Stimulated activated memory B cell treated with anti-CD40 and anti-IgM and Interleukin-4, amounts not matched to agents 10 μg/mL and 1 μg/mL and 100 μg/mL, for 72 hours (primary cell): ENCODE data around the gene CHTF8.

ENCODE experiments used
- ATAC-seq: fragments of 150-1000 bp; cut with Tn5 transposase; 2 replicates; pipeline ENCODE4 v1.10.0; 2021
- H3K27ac Mint-ChIP-seq: one replicate; pipeline ENCODE4 v1.8.0; 2022; ENCODE audit warnings: mild to moderate bottlenecking, mixed read lengths
- H3K27me3 Mint-ChIP-seq: one replicate; pipeline ENCODE4 v1.8.0; 2022; ENCODE audit warnings: mixed read lengths
- H3K36me3 Mint-ChIP-seq: one replicate; pipeline ENCODE4 v1.8.0; 2022; ENCODE audit warnings: mixed read lengths
- H3K4me1 Mint-ChIP-seq: one replicate; pipeline ENCODE4 v1.8.0; 2022; ENCODE audit warnings: mixed read lengths
- H3K4me3 Mint-ChIP-seq: one replicate; pipeline ENCODE4 v1.8.0; 2022; ENCODE audit warnings: mild to moderate bottlenecking, moderate library complexity, mixed read lengths
- H3K9me3 Mint-ChIP-seq: one replicate; pipeline ENCODE4 v1.8.0; 2022; ENCODE audit warnings: mixed read lengths

CHTF8 gene

GRCh38 chr16:69132424-69133252, at the start of gene CHTF8, which contains the start of gene UTP4:
Gene CHTF8 (minus strand): TSS chr16:69132588. CDS start chr16:69121458, 11,130 bp downstream.
Gene UTP4 (plus strand): TSS chr16:69132649. CDS start chr16:69133460, 811 bp downstream.
- peaks cover 22% of the 10 kb centered on the region for H3K36me3 Mint-ChIP-seq
- peak; percentile 98 for ATAC-seq
- peak within 1 kb of the TSS; percentile 95 for H3K27ac Mint-ChIP-seq
- H3K27me3 Mint-ChIP-seq, result no peaks in the 10 kb centered on the region
- peak within 1 kb of the TSS; percentile 98 for H3K4me3 Mint-ChIP-seq
- H3K9me3 Mint-ChIP-seq, result no peaks in the 10 kb centered on the region
- H3K4me1 Mint-ChIP-seq, result peaks cover 51% of the 10 kb centered on the region

GRCh38 chr16:69180011-69180338, 47.6 kb upstream of the CHTF8 start:
- Mint-ChIP-seq H3K36me3 (peaks cover 30% of the 10 kb centered on the region), H3K4me1 (peaks cover 4% of the 10 kb centered on the region), H3K27ac (no peak overlapping the region), H3K9me3 (no peaks in the 10 kb centered on the region), H3K4me3 (no peak overlapping the region), H3K27me3 (no peaks in the 10 kb centered on the region)
- ATAC-seq, result no peak

GRCh38 chr16:69179328-69180010, 47.1 kb upstream of the CHTF8 start:
- no peaks in the 10 kb centered on the region for H3K4me1 Mint-ChIP-seq
- no peak for ATAC-seq
- H3K9me3 Mint-ChIP-seq, result no peaks in the 10 kb centered on the region

GRCh38 chr16:69176033-69176800, 43.8 kb upstream of the CHTF8 start:
- Mint-ChIP-seq H3K36me3 (peaks cover 24% of the 10 kb centered on the region), H3K27ac (no peak overlapping the region), H3K4me1 (peaks cover 8% of the 10 kb centered on the region), H3K4me3 (no peak overlapping the region), H3K27me3 (no peaks in the 10 kb centered on the region), H3K9me3 (no peaks in the 10 kb centered on the region)
- no peak for ATAC-seq

More at GRCh38 chr16:69179328-69180010, 47.1 kb upstream of the CHTF8 start:
- Mint-ChIP-seq H3K4me3 (no peak overlapping the region), H3K27me3 (no peaks in the 10 kb centered on the region), H3K27ac (no peak overlapping the region), H3K36me3 (peaks cover 30% of the 10 kb centered on the region)

GRCh38 chr16:69171325-69172084, 39.1 kb upstream of the CHTF8 start:
- Mint-ChIP-seq H3K36me3 (peaks cover 54% of the 10 kb centered on the region), H3K9me3 (no peaks in the 10 kb centered on the region), H3K4me3 (no peak overlapping the region), H3K27me3 (no peaks in the 10 kb centered on the region), H3K4me1 (peaks cover 21% of the 10 kb centered on the region), H3K27ac (peak overlapping the region; percentile 17)
- ATAC-seq, result no peak

GRCh38 chr16:69169607-69170352, 37.4 kb upstream of the CHTF8 start:
- Mint-ChIP-seq H3K4me1 (peaks cover 26% of the 10 kb centered on the region), H3K36me3 (peaks cover 50% of the 10 kb centered on the region), H3K27ac (no peak overlapping the region), H3K4me3 (no peak overlapping the region), H3K9me3 (no peaks in the 10 kb centered on the region), H3K27me3 (no peaks in the 10 kb centered on the region)
- no peak for ATAC-seq

GRCh38 chr16:69169051-69169450, 36.7 kb upstream of the CHTF8 start:
- Mint-ChIP-seq H3K27ac (no peak overlapping the region), H3K9me3 (no peaks in the 10 kb centered on the region), H3K36me3 (peaks cover 52% of the 10 kb centered on the region), H3K4me1 (peaks cover 26% of the 10 kb centered on the region), H3K4me3 (no peak overlapping the region), H3K27me3 (no peaks in the 10 kb centered on the region)
- no peak for ATAC-seq

GRCh38 chr16:69166946-69167930, 34.9 kb upstream of the CHTF8 start:
- no peaks in the 10 kb centered on the region for H3K27me3 Mint-ChIP-seq
- no peaks in the 10 kb centered on the region for H3K9me3 Mint-ChIP-seq
- ATAC-seq, result no peak
- no peak overlapping the region for H3K4me3 Mint-ChIP-seq
- H3K27ac Mint-ChIP-seq, result no peak overlapping the region
- peaks cover 59% of the 10 kb centered on the region for H3K36me3 Mint-ChIP-seq
- H3K4me1 Mint-ChIP-seq, result peaks cover 26% of the 10 kb centered on the region

GRCh38 chr16:69166221-69166833, 33.9 kb upstream of the CHTF8 start:
- H3K27me3 Mint-ChIP-seq, result no peaks in the 10 kb centered on the region
- peaks cover 65% of the 10 kb centered on the region for H3K36me3 Mint-ChIP-seq
- H3K27ac Mint-ChIP-seq, result no peak overlapping the region
- ATAC-seq, result no peak
- no peak overlapping the region for H3K4me3 Mint-ChIP-seq
- H3K9me3 Mint-ChIP-seq, result no peaks in the 10 kb centered on the region
- peaks cover 19% of the 10 kb centered on the region for H3K4me1 Mint-ChIP-seq

- no peak overlapping the region for H3K4me3 Mint-ChIP-seq
- no peak overlapping the region for H3K27ac Mint-ChIP-seq
- peaks cover 12% of the 10 kb centered on the region for H3K4me1 Mint-ChIP-seq
- H3K27me3 Mint-ChIP-seq, result no peaks in the 10 kb centered on the region
- no peak for ATAC-seq
- no peaks in the 10 kb centered on the region for H3K9me3 Mint-ChIP-seq
- peaks cover 71% of the 10 kb centered on the region for H3K36me3 Mint-ChIP-seq
Measured at GRCh38 chr16:69165584-69165983, 33.2 kb upstream of the CHTF8 start.

GRCh38 chr16:69160192-69160591, 27.8 kb upstream of the CHTF8 start:
- no peaks in the 10 kb centered on the region for H3K4me1 Mint-ChIP-seq
- H3K9me3 Mint-ChIP-seq, result no peaks in the 10 kb centered on the region
- no peak overlapping the region for H3K4me3 Mint-ChIP-seq
- no peaks in the 10 kb centered on the region for H3K27me3 Mint-ChIP-seq
- H3K27ac Mint-ChIP-seq, result no peak overlapping the region
- peaks cover 63% of the 10 kb centered on the region for H3K36me3 Mint-ChIP-seq
- ATAC-seq, result no peak

- Mint-ChIP-seq H3K27ac (no peak overlapping the region), H3K4me1 (no peaks in the 10 kb centered on the region), H3K36me3 (peaks cover 70% of the 10 kb centered on the region), H3K27me3 (no peaks in the 10 kb centered on the region), H3K4me3 (no peak overlapping the region), H3K9me3 (no peaks in the 10 kb centered on the region)
- no peak for ATAC-seq
Measured at GRCh38 chr16:69157196-69157595, 24.8 kb upstream of the CHTF8 start.
